HepG2 (cell line): ENCODE results near the gene ABCC5. TPM values are rescaled to one million over a fixed set of nuclear protein-coding genes. Genes with fewer than 3 reads are reported as not detected.

Source experiments
- MAF1 ChIP-seq: sonication (generic); formaldehyde crosslinking; IDR thresholded peaks from 2 replicates; pipeline ENCODE4 v1.5.0; 2020; ENCODE audit warnings: missing genetic modification reagents, borderline replicate concordance
- SYNCRIP ChIP-seq: fragments of 200-400 bp; formaldehyde crosslinking; IDR thresholded peaks from 2 replicates; pipeline ENCODE4 v1.6.1; 2018; ENCODE audit warnings: mild to moderate bottlenecking, low read depth, low read length; ENCODE audit not compliant: insufficient read depth
- ZNF3 ChIP-seq: IDR thresholded peaks from 2 replicates; pipeline ENCODE4 v1.7.0; 2017; ENCODE audit warnings: inconsistent platforms
- polyA plus RNA-seq, 8 experiments: library from polyadenylated mRNA; depleted of rRNA in 3 of 8; stranded (reverse) in 7 of 8; unstranded in 1 of 8; fragments of >200 nt; fragmentation: Illumina TruSeq in 4 of 8; extraction: Trizol in 4 of 8; gene quantifications; 2 replicates each; pipeline versions ENCODE4 v1.2.1 to v1.2.3, GENCODE V29; 2011 to 2016; ENCODE audit warnings: low read depth in 4 of 8, missing spikeins in 1 of 8, mixed read lengths in 1 of 8; ENCODE audit not compliant: insufficient read depth in 1 of 8
- total RNA-seq, 5 experiments: library from RNA; depleted of rRNA; stranded (reverse); fragments of >200 nt; fragmentation: Illumina TruSeq; extraction: Trizol; gene quantifications; 2 replicates each; pipeline ENCODE4 v1.2.3, GENCODE V29; 2016; ENCODE audit warnings: low read depth in 1 of 5
- TF ChIP-seq, protein P1 (sequence below): sonication (generic); formaldehyde crosslinking; IDR thresholded peaks from 2 replicates; pipeline ENCODE4 v1.4.0; 2020; ENCODE audit warnings: missing genetic modification reagents, borderline replicate concordance
- TF ChIP-seq, protein P2 (sequence below): IDR thresholded peaks from 2 replicates; pipeline ENCODE4 v1.6.1; 2016; ENCODE audit warnings: missing genetic modification reagents, missing compliant biosample characterization

The ABCC5 gene
- total and polyA plus RNA-seq, 2 of the 13 experiments (the other 11 are each of a cell fraction or from before 2014, with no cell fraction given), result 12.5 to 12.7 TPM

DNA sequence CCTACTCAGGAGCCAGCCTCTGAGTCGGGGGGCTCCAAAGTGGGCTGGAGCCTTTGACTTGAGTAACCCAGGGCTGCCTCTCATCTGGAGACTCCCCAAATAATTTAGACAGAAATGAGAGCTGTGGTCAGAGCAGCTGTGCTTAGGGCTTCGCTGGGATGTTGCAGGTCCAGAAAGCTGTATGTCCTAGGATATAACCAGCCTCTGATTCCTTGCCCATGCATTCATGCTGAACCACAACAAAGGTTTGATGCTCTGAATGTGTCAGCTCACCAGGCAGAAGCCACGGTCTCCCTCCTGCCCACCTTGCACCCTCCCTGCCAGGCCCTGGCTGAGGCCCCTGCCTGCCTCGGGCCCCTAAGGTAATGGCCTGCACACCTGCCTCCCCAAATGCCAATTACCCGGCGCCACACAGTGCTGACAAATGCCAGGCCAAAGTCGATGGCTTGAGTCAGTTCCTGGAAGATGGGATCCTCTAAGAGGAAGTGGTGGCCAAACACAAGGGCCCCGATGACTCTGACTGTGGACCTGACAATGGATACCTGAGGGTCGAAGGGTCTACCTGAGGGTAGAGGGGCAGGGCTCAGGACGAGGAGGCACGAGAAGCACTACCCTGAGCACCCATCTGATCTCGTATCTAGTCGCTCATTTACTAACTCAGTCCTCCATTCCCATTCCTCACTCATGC lies 111.3 kb downstream of the ABCC5 start (continued):
- TF ChIP-seq, protein P1, sequence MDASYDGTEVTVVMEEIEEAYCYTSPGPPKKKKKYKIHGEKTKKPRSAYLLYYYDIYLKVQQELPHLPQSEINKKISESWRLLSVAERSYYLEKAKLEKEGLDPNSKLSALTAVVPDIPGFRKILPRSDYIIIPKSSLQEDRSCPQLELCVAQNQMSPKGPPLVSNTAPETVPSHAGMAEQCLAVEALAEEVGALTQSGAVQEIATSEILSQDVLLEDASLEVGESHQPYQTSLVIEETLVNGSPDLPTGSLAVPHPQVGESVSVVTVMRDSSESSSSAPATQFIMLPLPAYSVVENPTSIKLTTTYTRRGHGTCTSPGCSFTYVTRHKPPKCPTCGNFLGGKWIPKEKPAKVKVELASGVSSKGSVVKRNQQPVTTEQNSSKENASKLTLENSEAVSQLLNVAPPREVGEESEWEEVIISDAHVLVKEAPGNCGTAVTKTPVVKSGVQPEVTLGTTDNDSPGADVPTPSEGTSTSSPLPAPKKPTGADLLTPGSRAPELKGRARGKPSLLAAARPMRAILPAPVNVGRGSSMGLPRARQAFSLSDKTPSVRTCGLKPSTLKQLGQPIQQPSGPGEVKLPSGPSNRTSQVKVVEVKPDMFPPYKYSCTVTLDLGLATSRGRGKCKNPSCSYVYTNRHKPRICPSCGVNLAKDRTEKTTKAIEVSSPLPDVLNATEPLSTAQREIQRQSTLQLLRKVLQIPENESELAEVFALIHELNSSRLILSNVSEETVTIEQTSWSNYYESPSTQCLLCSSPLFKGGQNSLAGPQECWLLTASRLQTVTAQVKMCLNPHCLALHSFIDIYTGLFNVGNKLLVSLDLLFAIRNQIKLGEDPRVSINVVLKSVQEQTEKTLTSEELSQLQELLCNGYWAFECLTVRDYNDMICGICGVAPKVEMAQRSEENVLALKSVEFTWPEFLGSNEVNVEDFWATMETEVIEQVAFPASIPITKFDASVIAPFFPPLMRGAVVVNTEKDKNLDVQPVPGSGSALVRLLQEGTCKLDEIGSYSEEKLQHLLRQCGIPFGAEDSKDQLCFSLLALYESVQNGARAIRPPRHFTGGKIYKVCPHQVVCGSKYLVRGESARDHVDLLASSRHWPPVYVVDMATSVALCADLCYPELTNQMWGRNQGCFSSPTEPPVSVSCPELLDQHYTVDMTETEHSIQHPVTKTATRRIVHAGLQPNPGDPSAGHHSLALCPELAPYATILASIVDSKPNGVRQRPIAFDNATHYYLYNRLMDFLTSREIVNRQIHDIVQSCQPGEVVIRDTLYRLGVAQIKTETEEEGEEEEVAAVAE (CRISPR knock-in tag), result no peak
- no peak for TF ChIP-seq MAF1
- TF ChIP-seq, protein P2, sequence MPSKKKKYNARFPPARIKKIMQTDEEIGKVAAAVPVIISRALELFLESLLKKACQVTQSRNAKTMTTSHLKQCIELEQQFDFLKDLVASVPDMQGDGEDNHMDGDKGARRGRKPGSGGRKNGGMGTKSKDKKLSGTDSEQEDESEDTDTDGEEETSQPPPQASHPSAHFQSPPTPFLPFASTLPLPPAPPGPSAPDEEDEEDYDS (CRISPR knock-in tag), result no peak
- no peak for TF ChIP-seq SYNCRIP
- TF ChIP-seq ZNF3 (CRISPR knock-in tag), result no peak
